GM21360 (cell line): ENCODE measurements around the gene NIN.

Experiments
- ATAC-seq: cut with Tn5 transposase; IDR thresholded peaks from one replicate; pipeline ENCODE4 v1.9.1; 2021; ENCODE audit warnings: mild to moderate bottlenecking, moderate library complexity; ENCODE audit not compliant: unreplicated experiment

Gene NIN

DNA sequence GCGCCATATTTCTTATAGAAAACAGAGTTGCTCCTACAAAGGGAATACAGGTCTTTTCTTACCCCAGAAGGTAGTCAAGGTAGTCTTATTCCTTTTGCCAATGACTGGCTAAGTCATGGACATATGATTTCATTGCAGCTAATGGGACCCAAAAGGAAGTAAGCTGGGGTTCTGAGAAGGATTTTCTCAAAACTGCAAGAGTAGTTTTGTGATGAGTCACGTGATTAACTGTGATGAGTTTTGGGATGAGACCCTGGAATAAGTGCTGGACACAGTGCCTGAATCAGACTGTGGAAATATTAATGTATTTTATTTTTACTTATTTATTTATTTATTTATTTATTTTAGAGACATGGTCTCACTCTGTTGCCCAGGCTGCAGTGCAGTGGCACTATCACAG, 13.4 kb upstream of the NIN start:
- ATAC-seq, result no peak

- no peak for ATAC-seq
Measured at GRCh38 chr14:50839691-50840090, 8.7 kb upstream of the NIN start.

DNA sequence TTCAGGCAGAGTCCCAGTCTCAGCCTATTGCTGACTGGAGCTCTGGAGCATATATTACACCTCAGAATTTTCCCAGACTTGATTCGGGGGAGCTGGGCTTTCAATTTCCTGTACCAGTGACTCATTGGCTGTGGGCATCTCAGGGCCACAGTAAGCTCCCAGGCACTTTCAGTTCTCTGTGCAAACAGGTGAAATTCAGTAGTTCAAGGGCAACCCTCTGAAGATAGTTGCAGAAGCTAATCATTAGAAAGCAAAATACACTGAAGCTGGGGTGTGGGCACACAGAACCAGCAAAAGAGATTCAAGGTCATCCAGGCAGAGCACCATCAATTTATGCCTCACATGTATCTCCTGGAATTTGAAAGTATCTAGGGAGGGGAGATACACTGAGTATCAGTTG, 8.1 kb upstream of the NIN start:
- ATAC-seq, result no peak

DNA sequence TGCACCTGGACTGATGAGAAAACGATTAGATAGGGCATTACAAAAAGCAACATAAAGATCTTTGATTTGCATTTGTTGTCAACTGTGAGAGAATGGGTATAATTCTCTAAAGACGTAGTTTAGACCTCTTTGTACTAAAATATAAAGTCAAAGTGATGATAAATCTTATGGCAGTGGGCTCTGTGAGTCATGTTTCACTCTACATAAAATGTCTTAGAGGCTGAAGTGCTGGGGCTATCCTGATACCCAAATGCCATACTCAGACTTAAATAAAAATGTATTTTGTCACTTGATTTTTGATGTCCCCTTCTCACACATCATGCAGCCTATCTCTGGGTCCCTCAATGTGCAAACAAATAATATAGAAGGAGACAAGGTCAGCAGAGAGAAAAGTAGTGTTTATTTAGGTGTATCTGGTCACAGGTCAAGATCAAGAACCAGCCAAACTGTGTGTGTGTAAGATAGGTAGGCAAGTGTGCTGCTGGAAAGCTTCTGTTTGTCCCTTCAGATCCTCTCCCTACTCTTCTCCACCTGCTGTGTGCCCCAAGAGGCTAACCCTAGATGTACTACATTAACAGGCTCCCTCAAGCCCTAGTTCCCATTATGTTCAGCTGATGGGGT, 7.0 kb upstream of the NIN start:
- no peak for ATAC-seq

- ATAC-seq, result no peak
Measured at GRCh38 chr14:50837271-50837670, 6.3 kb upstream of the NIN start.

DNA sequence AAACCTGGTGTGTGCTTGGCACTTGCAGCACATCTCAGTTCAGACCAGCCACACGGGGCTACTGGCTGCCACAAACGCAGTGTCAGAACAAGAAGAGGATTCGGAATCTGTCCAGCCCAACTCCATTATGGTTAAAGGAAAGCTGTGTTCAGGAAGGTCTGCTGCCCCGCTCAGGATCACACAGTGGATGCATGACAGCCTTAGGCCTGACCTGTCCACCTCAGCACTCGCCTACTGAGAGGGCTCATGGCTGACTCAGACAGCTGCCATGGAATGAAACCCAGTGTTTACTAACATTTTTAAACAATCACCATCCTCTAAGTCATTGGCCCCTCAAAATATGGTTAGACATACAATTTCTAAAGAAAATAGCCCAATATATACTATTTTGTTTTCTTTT, 5.6 kb upstream of the NIN start:
- ATAC-seq, result no peak

DNA sequence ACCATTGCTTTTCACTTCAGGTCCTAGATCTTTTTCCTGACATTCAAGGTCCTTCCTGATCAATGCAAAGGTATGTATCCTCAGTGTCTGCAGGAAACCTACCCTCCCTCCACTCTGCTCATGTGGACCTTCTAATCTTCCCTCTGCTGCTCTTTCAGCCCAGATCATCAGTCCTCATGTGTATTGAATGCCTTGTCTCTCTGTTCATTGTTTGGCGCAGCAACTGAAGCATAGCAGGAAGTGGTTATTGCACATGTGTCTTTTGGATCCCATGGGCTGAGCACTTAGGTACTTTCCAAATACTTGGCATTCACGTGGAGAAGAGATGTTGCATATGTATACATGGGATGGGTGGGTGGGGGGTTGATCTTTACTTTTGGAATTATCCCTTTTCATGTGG, 4.3 kb upstream of the NIN start:
- ATAC-seq, result no peak

- no peak for ATAC-seq
Measured at GRCh38 chr14:50834802-50835276, 3.9 kb upstream of the NIN start.

DNA sequence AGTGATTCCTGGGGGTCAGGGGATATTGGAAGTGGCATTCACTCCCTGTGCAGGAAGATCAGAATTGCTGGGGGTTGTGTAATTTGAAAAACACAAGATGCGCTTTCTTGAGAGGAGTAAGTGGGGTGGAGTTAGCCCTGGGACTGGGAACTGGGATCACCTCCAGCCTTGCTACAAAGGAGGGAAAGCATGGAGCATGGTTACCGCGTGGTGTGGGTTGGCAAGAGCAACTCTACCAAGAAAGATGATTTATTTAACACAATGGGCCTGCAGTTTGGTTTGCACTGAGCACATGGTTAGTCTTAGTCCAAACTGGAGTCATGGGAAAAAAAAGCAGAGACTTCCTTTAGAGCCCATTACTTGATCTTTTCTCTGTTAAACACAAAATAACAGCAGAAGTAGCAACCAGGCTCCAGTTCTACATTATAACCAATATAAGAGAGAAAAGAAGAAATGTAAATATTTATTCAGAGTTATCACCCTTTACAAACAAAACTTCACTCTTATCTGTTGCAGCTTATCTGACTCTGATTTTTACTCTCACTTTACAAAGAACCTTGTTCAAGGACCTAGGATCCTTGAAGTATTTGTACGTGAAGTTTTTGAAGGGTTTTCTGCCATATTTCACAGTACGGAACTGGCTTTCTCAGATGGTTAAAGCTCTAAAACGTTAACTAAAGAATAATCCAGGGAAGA, 2.1 kb upstream of the NIN start:
- no peak for ATAC-seq

DNA sequence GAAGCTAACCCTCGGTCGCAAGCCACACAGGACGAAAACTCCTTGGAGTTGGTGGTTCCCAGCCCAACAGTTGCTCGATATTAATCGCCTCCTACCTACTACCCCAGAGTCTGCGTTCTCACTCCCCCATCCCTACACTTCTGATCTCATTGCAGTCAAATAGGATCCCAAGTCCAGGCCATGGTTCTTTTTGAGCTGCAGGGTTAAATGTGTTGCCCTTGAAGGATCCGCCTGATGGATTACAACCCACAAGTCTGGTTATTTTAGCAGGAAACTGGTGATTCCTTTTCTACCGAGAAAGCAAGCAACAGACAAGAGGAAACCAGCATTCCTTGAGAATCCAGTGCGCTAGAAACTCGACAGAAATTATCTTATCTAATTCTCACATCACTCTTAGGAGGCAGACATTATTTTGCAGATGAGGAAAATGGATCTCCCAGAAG, 785 bp upstream of the NIN start:
- no peak for ATAC-seq

- peak; percentile 26 for ATAC-seq
Measured at GRCh38 chr14:50830044-50830931, 674 bp downstream of the NIN start.

GRCh38 chr14:50829489-50830043, 1.4 kb downstream of the NIN start:
- ATAC-seq, result no peak

DNA sequence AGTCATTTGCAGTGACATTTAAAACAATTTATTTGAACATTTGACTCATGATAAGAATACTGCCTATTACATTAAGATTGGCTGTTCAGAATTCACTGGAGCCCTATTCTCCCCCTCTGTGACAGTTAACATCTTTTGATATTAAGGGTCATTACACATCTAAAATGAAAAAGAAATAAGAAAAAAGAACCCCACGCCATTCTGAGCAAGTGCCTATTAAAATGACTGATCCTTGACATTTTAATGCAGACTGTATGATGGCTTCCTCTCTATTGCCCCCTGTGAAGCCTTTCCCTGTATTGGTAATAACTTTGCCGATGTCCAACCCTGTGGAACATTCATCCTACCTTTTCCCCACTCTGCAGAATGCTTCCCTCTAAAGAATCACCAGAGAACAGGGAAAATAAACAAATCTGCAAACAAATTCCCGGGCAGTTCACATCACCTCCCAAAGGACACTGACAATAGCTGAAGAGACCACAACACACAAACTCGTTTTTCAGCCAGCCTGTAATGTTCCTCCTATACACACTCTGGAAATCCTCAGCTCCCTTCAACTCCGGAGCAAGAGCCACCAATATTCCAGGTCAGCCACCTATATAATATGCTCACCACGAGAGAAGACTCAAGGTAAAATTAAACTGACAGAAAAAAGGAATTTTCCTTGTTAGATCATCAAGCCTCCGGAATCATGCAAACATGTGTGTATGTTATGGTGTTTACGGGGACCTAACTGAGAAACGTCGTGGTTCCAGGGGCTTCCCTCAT, 2.1 kb downstream of the NIN start:
- ATAC-seq, result no peak

DNA sequence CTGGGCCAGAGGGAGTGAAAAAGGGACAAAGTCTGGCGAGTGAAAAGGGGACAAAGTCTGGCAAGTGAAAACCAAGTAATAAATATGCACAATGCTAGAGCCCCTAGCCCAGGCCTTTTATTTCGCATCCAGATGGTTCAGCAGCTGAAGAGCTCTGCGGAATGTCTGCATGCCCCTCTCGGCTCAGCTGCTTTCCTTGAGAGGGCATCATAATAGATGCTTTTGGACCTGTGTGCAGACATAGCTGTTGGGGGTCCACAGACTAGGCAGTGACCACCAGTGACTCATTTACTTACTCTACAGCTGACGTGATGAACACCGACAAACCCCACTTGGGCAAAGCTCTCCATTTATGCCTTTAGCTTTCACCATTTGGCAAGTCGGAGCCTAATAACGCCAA, 4.3 kb downstream of the NIN start:
- ATAC-seq, result no peak

DNA sequence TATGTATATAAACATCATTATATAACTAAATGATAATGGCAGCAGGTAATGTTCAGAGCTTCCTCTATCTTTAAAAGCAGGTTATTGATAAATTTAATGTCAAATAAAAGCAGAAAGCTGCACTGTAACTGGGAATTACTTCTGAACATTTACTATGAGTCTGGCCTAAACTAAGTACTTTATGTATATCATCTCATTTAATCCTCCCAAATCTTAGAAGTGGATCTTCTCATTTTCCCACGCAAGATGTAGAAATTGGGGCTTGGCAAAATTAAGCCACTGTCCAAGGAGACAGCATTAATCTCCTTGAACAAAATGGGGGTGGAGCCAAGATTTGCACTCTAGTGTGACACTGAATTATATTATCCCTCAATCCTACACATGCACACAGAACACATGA, 5.7 kb downstream of the NIN start:
- ATAC-seq, result no peak

DNA sequence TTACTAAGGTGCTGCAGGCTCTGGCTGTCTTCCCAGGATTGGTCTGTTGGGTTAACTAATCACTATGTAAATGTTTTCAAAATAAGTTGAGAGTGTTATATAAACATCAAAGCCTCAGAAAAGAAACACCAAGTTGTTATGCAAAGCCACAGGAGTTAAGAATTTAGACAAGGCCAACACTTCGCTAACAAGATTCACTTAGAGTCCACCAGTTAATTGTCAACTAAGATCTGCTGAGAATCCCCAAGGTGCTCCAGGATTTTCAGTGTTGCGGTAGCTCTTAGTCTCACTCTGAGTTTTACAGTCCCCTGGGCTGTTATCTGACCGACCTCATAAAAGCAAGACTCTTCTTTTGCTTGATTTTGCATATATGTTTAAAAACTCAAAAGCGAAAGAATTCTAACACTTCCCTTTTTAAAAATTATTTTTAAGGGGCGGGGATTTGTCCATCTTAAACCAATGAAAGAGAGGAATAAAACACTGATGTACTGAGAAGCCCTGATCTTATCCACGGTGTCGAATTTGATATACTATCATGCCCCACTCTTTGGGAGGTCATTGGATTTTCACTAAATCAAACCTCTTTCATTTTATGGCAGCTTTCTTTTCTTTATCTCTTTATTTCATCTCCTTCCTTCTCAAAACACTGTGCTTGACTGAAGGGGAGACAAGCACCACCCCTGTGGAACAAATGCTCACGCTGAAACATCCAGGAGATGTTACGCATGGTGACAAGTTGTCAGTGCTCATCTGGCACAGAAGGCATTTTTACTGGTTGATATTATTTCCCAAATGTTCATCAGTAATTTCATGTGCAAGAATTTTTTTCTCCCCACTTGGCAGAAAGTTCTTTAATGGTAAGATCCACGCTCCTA, 7.0 kb downstream of the NIN start:
- peak; percentile 48 for ATAC-seq

DNA sequence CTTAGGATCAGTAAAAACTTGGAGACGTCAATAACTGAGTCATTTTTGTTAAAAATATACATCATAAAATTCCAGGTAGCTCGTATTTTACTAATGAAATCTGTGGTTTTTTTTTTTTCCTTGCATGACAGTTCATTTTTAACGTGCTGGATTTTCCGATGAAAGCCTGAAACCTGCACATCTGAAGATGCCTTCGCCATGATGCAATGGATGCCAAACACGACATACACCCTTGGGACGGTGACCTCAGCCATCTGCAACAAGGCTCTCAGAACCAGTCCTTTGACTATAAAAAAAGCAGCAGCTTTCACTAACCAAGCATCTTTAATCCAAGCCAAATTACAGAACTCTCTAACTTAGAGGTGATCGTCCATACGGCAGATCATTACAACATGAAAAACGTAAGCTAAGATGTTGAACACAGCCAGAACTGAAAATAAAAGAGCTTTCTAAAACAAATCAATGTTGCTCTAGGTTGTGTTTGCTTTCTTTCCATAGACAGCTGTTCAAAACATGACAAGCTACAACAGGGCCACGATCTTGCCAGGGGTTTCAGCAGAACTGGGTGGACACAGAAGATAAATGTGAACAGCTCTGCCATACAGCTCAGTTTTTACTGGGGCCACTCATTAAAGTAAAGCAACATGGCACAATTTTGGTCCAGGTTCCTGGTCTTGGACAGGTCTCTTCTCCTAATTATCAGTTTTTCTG, 7.8 kb downstream of the NIN start:
- ATAC-seq, result peak; percentile 12

- ATAC-seq, result no peak
Measured at GRCh38 chr14:50822501-50823042, 8.4 kb downstream of the NIN start.
